Stimulated activated CD8-positive, alpha-beta memory T cell treated with anti-CD3 and anti-CD28 coated beads, Interleukin-7, amount 100 ng/mL, for 4 hours (primary cell): Measurements from ENCODE around the gene MAPKAPK2.
A peak's percentile ranks its signal among the peaks of the same experiment; 100 is the strongest.

Source experiments
- DNase-seq, 2 donors: peaks; one replicate each; pipeline ENCODE4 v3.0.0-alpha.2; 2020; ENCODE audit warnings: low read depth in 2 of 2

The MAPKAPK2 gene

DNA sequence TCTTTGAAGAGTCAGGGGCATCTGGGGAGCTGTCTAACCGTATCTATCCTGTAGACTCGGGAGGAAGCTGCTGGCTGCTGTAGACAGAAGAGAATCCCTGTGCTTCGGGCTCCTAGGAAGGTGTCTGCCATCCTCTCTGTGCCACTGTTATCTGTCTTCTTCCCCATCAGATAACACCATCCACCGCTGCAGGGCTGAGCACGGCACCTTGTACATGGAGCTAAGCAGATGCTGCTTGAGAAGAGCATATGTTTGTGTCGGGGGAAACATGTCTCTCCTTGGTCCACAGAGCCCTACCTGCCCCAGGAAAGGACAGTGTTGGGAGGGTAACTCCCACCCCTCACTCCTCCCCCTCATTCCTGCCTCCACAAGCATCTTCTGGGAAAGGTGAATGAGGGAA lies 1.4 kb upstream of the MAPKAPK2 start:
- DNase-seq, result no peak

DNA sequence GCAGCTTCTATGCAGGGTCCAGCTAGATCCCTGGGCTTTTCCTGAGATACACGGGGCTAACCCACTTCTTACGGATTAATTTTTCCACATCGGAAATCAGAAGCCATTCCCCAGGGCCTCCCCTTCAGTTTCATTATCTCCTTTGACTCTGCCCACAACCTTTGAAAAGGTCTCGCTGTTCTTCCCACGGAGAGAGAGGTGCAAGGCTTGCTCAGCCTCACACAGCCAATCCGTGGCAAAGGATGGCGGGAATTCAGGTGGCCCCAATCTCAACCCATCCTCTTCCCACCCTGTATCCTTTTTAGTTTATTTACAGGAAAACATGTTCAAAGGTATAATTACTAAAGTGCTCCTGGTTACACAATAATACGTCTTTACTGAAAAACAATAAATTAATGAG lies 702 bp upstream of the MAPKAPK2 start:
- DNase-seq, result no peak

GRCh38 chr1:206685334-206685768 lies 646 bp downstream of the MAPKAPK2 start:
- peak in 1 of 2 donors; percentile 48 for DNase-seq

- DNase-seq, result peak in 1 of 2 donors; percentile 24
Measured at GRCh38 chr1:206685769-206686477, 1.2 kb downstream of the MAPKAPK2 start.

- peak in 1 of 2 donors; percentile 23 for DNase-seq
Measured at GRCh38 chr1:206686478-206687249, 2.0 kb downstream of the MAPKAPK2 start.

GRCh38 chr1:206687251-206687914 lies 2.7 kb downstream of the MAPKAPK2 start:
- DNase-seq, result no peak

DNA sequence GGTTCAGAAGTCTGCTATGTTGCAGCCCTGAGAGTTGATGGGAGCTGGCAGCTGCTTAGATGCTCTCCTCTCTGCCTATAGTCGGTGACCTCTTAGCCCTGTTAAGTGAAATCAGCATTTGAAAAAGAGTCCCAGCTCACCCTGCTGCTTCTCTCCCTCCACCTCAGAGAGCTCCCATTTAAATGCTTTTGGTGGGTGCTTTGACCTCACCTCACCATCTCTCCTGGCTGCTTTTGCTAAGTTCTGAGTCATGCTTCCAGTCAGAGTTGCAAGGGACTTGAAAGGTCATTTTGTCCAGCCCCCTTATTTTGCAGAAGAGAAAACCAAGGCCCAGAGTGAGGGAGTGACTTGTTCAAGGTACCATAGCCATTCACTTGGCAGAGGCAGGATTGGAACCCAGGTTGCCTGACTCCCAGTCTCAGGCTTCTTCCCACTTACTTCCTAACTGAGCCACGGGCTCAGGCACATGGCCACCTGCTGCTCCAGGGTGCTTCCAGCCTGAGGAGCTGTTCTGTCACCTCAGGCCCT lies 3.3 kb downstream of the MAPKAPK2 start:
- DNase-seq, result no peak

DNA sequence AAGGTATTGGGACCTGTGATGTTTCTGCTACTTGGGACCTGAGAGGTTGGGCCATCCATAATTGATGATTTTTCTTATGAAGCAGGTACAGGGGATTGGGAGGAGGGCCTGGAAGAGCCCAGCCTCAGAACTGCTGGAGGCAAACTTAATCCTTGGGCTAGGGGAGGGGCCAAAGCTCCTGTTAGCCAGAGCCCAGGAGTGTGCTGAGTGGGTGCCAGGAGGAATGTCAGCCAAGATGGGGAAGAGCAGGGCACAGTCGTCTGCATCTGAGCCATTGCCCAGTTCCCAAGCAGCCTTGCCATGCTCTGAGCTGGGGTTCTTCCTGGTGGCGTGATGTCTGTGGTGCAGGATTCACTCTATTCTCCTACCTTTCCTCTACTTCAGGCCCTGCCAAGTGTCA lies 5.8 kb downstream of the MAPKAPK2 start:
- DNase-seq, result no peak

DNA sequence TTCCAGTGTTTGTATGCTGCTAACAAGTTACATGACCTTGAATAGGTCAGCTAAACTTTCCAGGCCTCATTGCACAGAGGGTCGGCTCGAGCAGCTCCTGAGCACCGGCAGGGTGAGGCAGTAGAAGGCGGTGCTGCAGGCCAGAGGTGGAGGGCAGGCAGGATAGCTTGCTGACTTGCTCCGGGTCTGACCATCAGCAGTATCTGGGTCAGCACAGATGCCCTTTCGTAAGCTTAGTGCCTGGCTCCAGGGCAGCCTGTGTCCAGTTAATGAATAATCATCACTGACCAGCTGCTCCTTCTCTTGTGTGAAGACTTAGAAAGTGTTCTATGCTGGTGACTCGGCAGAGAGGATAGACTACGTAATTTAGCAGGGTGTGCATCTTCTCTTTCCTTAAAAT lies 6.9 kb downstream of the MAPKAPK2 start:
- DNase-seq, result no peak

- DNase-seq, result no peak
Measured at GRCh38 chr1:206693029-206693428, 8.3 kb downstream of the MAPKAPK2 start.

GRCh38 chr1:206693592-206693991 lies 8.9 kb downstream of the MAPKAPK2 start:
- DNase-seq, result no peak

GRCh38 chr1:206694171-206695124 lies 9.7 kb downstream of the MAPKAPK2 start:
- no peak for DNase-seq

GRCh38 chr1:206695733-206696132 lies 11.0 kb downstream of the MAPKAPK2 start:
- DNase-seq, result no peak

- DNase-seq, result no peak
Measured at GRCh38 chr1:206696812-206697585, 12.3 kb downstream of the MAPKAPK2 start.

DNA sequence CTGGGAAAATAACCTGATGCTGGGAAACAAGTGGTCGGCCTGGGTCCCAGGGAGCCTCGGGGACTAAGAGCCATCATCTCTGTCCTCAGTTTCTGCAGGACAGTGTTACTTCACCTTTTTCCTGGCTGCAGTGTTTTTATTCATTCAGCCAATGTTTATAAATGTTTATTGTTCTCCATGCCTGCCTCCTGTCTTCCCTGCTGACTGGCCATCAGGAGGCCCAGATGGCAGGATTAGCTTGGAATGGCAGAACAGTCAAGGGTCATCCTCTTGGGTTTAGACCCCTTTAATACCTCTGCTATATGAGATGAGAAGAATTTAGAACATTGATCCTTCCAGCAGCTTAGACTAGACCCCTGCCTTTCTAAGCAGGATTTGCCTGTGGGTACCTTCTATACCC lies 13.3 kb downstream of the MAPKAPK2 start:
- DNase-seq, result no peak

DNA sequence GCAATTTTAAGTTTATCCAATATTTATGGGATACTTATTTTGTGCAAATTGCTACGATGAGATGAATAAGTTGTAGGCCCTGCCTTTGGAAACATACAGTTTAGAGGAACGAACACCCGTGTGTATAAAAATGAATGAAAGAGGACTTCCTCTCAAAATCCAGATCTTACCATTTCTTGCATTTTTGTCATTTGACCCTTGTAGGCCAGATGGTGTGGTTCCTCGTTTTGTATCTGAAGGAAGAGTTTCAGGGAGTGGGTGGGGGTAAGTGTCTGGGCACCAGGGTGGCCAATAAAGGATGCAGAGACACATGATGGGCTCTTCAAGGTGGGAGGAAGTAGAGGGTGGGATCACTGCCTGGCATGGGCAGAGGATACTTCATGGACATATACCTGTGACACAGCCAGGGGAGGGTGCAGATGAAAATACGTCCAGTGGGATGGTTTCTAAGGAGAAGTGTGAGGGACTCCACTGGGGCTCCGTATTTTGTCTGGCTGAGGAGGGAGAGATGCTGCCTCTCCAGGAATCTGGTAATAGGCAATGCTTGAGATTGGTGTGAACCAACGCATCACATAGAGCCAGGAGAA lies 14.4 kb downstream of the MAPKAPK2 start:
- DNase-seq, result no peak

- no peak for DNase-seq
Measured at GRCh38 chr1:206699626-206700025, 14.9 kb downstream of the MAPKAPK2 start.

DNA sequence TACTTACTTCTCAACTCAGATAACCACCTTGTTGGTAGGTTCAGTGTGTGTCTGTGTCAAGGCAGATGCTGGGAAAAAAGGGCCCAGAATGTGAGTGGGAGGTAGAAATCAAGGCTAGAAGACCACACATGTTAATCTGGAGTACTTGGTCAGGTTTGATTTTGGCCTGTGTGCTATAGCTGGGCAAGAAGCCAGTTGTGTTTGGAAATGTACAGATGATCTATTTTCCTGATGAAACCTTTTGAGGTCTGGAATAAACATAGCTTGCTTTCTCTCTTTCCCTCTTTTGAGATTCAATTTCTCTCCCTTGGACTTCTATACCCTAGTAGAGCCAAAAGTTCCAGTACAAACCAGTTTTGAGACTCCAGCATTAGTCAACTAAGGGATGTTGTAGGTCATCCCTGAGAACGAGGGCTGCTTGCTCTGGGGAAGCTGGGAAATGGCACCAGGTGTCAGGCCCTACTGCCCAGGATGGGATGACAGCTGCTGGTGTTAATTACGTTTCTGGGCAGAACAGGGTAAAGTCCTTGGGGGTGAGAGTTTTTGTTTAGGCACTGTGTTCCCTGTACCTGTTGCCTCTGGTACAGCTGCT lies 15.8 kb downstream of the MAPKAPK2 start:
- DNase-seq, result no peak

- DNase-seq, result no peak
Measured at GRCh38 chr1:206702260-206702659, 17.6 kb downstream of the MAPKAPK2 start.

- no peak for DNase-seq
Measured at GRCh38 chr1:206702803-206703202, 18.1 kb downstream of the MAPKAPK2 start.
